ENCODE measurements around the gene ADRB1. TPM values are rescaled to one million over a fixed set of nuclear protein-coding genes. Genes with fewer than 3 reads are reported as not detected.

The ADRB1 gene
- total RNA-seq, 1 donor from 2014 or later: 26.4 TPM

GRCh38 chr10:114024876-114025610 lies 18.6 kb upstream of the ADRB1 start:
- intact Hi-C loops (cut with DNase I): no loop called here
- no peak for DNase-seq (ENCODE audit: low spot score)

GRCh38 chr10:114025611-114026130 lies 18.0 kb upstream of the ADRB1 start:
- intact Hi-C loops (cut with DNase I): no loop called here
- DNase-seq (ENCODE audit: low spot score): no peak

GRCh38 chr10:114026189-114027040 lies 17.3 kb upstream of the ADRB1 start:
- intact Hi-C loops (cut with DNase I): no loop called here
- DNase-seq (ENCODE audit: low spot score): no peak

- DNase-seq (ENCODE audit: low spot score): no peak
- intact Hi-C loops (cut with DNase I): no loop called here
Measured at GRCh38 chr10:114027041-114027394, 16.6 kb upstream of the ADRB1 start.

- intact Hi-C loops (cut with DNase I): no loop called here
- no peak for DNase-seq (ENCODE audit: low spot score)
Measured at GRCh38 chr10:114027951-114028350, 15.7 kb upstream of the ADRB1 start.

- DNase-seq (ENCODE audit: low spot score): no peak
- intact Hi-C loops (cut with DNase I): no loop called here
Measured at GRCh38 chr10:114028425-114028824, 15.2 kb upstream of the ADRB1 start.

GRCh38 chr10:114029655-114030054 lies 14.0 kb upstream of the ADRB1 start:
- intact Hi-C loops (cut with DNase I): no loop called here
- DNase-seq (ENCODE audit: low spot score): no peak

- no peak for DNase-seq (ENCODE audit: low spot score)
- intact Hi-C loops (cut with DNase I): no loop called here
Measured at GRCh38 chr10:114030140-114030539, 13.5 kb upstream of the ADRB1 start.

GRCh38 chr10:114031073-114031972 lies 12.3 kb upstream of the ADRB1 start:
- intact Hi-C loops (cut with DNase I): no loop called here

GRCh38 chr10:114033566-114033965 lies 10.1 kb upstream of the ADRB1 start:
- no peak for DNase-seq (ENCODE audit: low spot score)
- intact Hi-C loops (cut with DNase I): no loop called here

More at GRCh38 chr10:114031073-114031972, 12.3 kb upstream of the ADRB1 start:
- no peak for DNase-seq (ENCODE audit: low spot score)

- intact Hi-C loops (cut with DNase I): no loop called here
Measured at GRCh38 chr10:114034923-114035645, 8.6 kb upstream of the ADRB1 start.

GRCh38 chr10:114035791-114036190 lies 7.9 kb upstream of the ADRB1 start:
- intact Hi-C loops (cut with DNase I): no loop called here

More at GRCh38 chr10:114034923-114035645, 8.6 kb upstream of the ADRB1 start:
- no peak for DNase-seq (ENCODE audit: low spot score)

GRCh38 chr10:114038819-114039218 lies 4.8 kb upstream of the ADRB1 start:
- DNase-seq (ENCODE audit: low spot score): no peak
- intact Hi-C loops (cut with DNase I): no loop called here

More at GRCh38 chr10:114035791-114036190, 7.9 kb upstream of the ADRB1 start:
- DNase-seq (ENCODE audit: low spot score): no peak

GRCh38 chr10:114041166-114041565 lies 2.5 kb upstream of the ADRB1 start:
- no peak for DNase-seq (ENCODE audit: low spot score)
- intact Hi-C loops (cut with DNase I): loop anchor here (5.0 kb wide), 4 partner anchors 61 to 149 kb away; no protein-coding TSS in a partner anchor

- intact Hi-C loops (cut with DNase I): loop anchor here (5.0 kb wide), 4 partner anchors 59 to 151 kb away; no protein-coding TSS in a partner anchor
- no peak for DNase-seq (ENCODE audit: low spot score)
Measured at GRCh38 chr10:114042895-114043531, 653 bp upstream of the ADRB1 start.

- intact Hi-C loops (cut with DNase I): loop anchor here (2.0 to 5.0 kb wide), 5 partner anchors 58 to 190 kb away; partner anchors contain the start of genes DCLRE1A and NHLRC2
- no peak for DNase-seq (ENCODE audit: low spot score)
Measured at GRCh38 chr10:114044247-114045135, 825 bp downstream of the ADRB1 start.

Data from cardiac septum (tissue), 1 donor.